HepG2 (cell line): ENCODE measurements around the gene TSC22D4. TPM values are rescaled to one million over a fixed set of nuclear protein-coding genes. Genes with fewer than 3 reads are reported as not detected.

ENCODE experiments used
- ATAC-seq: fragments of 200-7000 bp; cut with Tn5 transposase; 3 replicates; pipeline ENCODE4 v1.9.1; 2020; ENCODE audit warnings: mild to moderate bottlenecking, moderate library complexity
- BruUV-seq: library from RNA; stranded (reverse); fragments of 400-500 nt; replicated peaks from 2 replicates; lab custom pipeline; 2021; lab: Mats Ljungman, UMichigan
- CTCF ChIA-PET: fragments of 300-600 bp; formaldehyde crosslinking; extraction: SDS; loops from one replicate; lab custom pipeline; 2021; ENCODE audit warnings: low total read pairs, inconsistent platforms, low intra/inter-chr PET ratio; lab: Yijun Ruan, JAX
- POLR2A ChIA-PET: fragments of 350-600 bp; sonication (Branson Sonifier 250); formaldehyde crosslinking; loops from one replicate; lab custom pipeline; 2020; ENCODE audit warnings: antibody characterized with exemption, inconsistent platforms; lab: Yijun Ruan, JAX
- DNase-seq: peaks from one replicate; pipeline ENCODE4 v3.0.0-alpha.2; 2015; ENCODE audit warnings: low spot score
- FAIRE-seq: peaks from 3 replicates; lab custom pipeline; 2011; peaks lifted over from hg19 to GRCh38; lab: Jason Lieb, UNC
- H2AFZ ChIP-seq: one replicate; pipeline ENCODE4 v1.6.1; 2011; ENCODE audit warnings: low read length, inconsistent platforms
- H3K27ac ChIP-seq: fragments of 300-600 bp; 3 replicates; pipeline ENCODE4 v1.8.0; 2011; ENCODE audit warnings: mixed run types, mild to moderate bottlenecking, mixed read lengths, low read length, inconsistent platforms; ENCODE audit not compliant: insufficient read depth; ENCODE audit errors: extremely low read length
- H3K27me3 ChIP-seq, 2 experiments: fragments of 200-600 bp in 1 of 2; 2 replicates in 1 of 2; 3 replicates in 1 of 2; pipeline versions ENCODE4 v1.6.0 to v1.8.0; 2011; ENCODE audit warnings: low read length in 2 of 2, mild to moderate bottlenecking in 2 of 2, moderate library complexity in 2 of 2, inconsistent platforms in 1 of 2; ENCODE audit not compliant: insufficient read depth in 2 of 2, control insufficient read depth in 1 of 2
- H3K36me3 ChIP-seq, 2 experiments: fragments of 200-600 bp in 1 of 2; replicated peaks in 1 of 2; 2 replicates in 1 of 2; 3 replicates in 1 of 2; pipeline versions ENCODE4 v1.5.1 to v1.8.0; 2011; ENCODE audit warnings: low read length in 2 of 2, inconsistent platforms in 1 of 2; ENCODE audit not compliant: insufficient read depth in 2 of 2, control insufficient read depth in 1 of 2
- H3K4me1 ChIP-seq: 2 replicates; pipeline ENCODE4 v1.5.1; 2012; ENCODE audit warnings: low read length, inconsistent platforms; ENCODE audit not compliant: insufficient read depth
- H3K4me2 ChIP-seq: 2 replicates; pipeline ENCODE4 v1.6.0; 2011; ENCODE audit warnings: low read depth, low read length, inconsistent platforms
- H3K4me3 ChIP-seq, 3 experiments: fragments of 200-600 bp in 1 of 3; sonication (generic), shearing (Covaris generic) in 1 of 3; replicated peaks in 1 of 3; 2 replicates each; pipeline ENCODE4 v1.5.1; 2011 to 2016; ENCODE audit warnings: low read length in 3 of 3, inconsistent platforms in 2 of 3, low read depth in 2 of 3, mild to moderate bottlenecking in 2 of 3, control low read depth in 1 of 3, mixed read lengths in 1 of 3; ENCODE audit not compliant: insufficient read depth in 1 of 3
- H3K79me2 ChIP-seq: one replicate; pipeline ENCODE4 v1.6.1; 2011; ENCODE audit warnings: low read length, inconsistent platforms; ENCODE audit not compliant: insufficient read depth
- H3K9ac ChIP-seq: 2 replicates; pipeline ENCODE4 v1.6.0; 2011; ENCODE audit warnings: mild to moderate bottlenecking, low read depth, low read length, inconsistent platforms; ENCODE audit not compliant: insufficient read depth
- H3K9me3 ChIP-seq: 2 replicates; pipeline ENCODE4 v1.5.1; 2012; ENCODE audit warnings: mild to moderate bottlenecking, low read length
- H4K20me1 ChIP-seq: 2 replicates; pipeline ENCODE4 v1.6.0; 2011; ENCODE audit warnings: inconsistent platforms, mild to moderate bottlenecking, low read length, moderate library complexity; ENCODE audit not compliant: insufficient read depth
- GZF1 ChIP-seq: sonication (generic); formaldehyde crosslinking; IDR thresholded peaks from 2 replicates; pipeline ENCODE4 v1.5.1; 2020; ENCODE audit warnings: mild to moderate bottlenecking, missing genetic modification reagents
- MTA3 ChIP-seq: sonication (generic); formaldehyde crosslinking; IDR thresholded peaks from 2 replicates; pipeline ENCODE4 v1.4.0; 2020; ENCODE audit warnings: missing genetic modification reagents
- NAIF1 ChIP-seq: sonication (generic); formaldehyde crosslinking; IDR thresholded peaks from 2 replicates; pipeline ENCODE4 v1.5.0; 2020; ENCODE audit warnings: mild to moderate bottlenecking, missing genetic modification reagents, borderline replicate concordance
- RFXANK ChIP-seq: IDR thresholded peaks from 2 replicates; pipeline ENCODE4 v1.6.1; 2016
- ZBTB8A ChIP-seq: sonication (generic); formaldehyde crosslinking; IDR thresholded peaks from 2 replicates; pipeline ENCODE4 v1.4.0; 2020; ENCODE audit warnings: mild to moderate bottlenecking, low read depth, missing genetic modification reagents, borderline replicate concordance
- ZMYM3 ChIP-seq: sonication (generic); formaldehyde crosslinking; IDR thresholded peaks from 2 replicates; pipeline ENCODE4 v1.5.1; 2020; ENCODE audit warnings: mild to moderate bottlenecking, missing genetic modification reagents
- ZNF260 ChIP-seq: sonication (generic); formaldehyde crosslinking; IDR thresholded peaks from 2 replicates; pipeline ENCODE4 v1.4.0; 2020; ENCODE audit warnings: missing genetic modification reagents, low read depth, mild to moderate bottlenecking, borderline replicate concordance
- WGBS: methylation state at CpG from one replicate; pipeline ENCODE4 v1.1.6; 2017; ENCODE audit warnings: low lambda C conversion rate; 5-methylcytosine and 5-hydroxymethylcytosine counted together
- in situ Hi-C: cut with HindIII; loops from 2 replicates; pipeline ENCODE4 v1.10.0; 2017; ENCODE audit warnings: low pct_unique_long_range_greater_than_20kb; ENCODE audit not compliant: extremely low pct_ligation_motif_present
- intact Hi-C: fragments of 100-400 bp; cut with micrococcal nuclease; formaldehyde crosslinking; loops from one replicate; pipeline ENCODE4 v1.10.0; 2022; ENCODE audit not compliant: unreplicated experiment
- polyA plus RNA-seq, 8 experiments: library from polyadenylated mRNA; depleted of rRNA in 3 of 8; stranded (reverse) in 7 of 8; unstranded in 1 of 8; fragments of >200 nt; fragmentation: Illumina TruSeq in 4 of 8; extraction: Trizol in 4 of 8; gene quantifications; 2 replicates each; pipeline versions ENCODE4 v1.2.1 to v1.2.3, GENCODE V29; 2011 to 2016; ENCODE audit warnings: low read depth in 4 of 8, missing spikeins in 1 of 8, mixed read lengths in 1 of 8; ENCODE audit not compliant: insufficient read depth in 1 of 8
- total RNA-seq, 5 experiments: library from RNA; depleted of rRNA; stranded (reverse); fragments of >200 nt; fragmentation: Illumina TruSeq; extraction: Trizol; gene quantifications; 2 replicates each; pipeline ENCODE4 v1.2.3, GENCODE V29; 2016; ENCODE audit warnings: low read depth in 1 of 5
- TF ChIP-seq, protein P1 (sequence below): sonication (generic); formaldehyde crosslinking; IDR thresholded peaks from 2 replicates; pipeline ENCODE4 v1.4.0; 2020; ENCODE audit warnings: mild to moderate bottlenecking, missing genetic modification reagents
- TF ChIP-seq, protein P2 (sequence below): sonication (generic); formaldehyde crosslinking; IDR thresholded peaks from 2 replicates; pipeline ENCODE4 v1.8.0; 2022; ENCODE audit warnings: mild to moderate bottlenecking, missing genetic modification reagents, moderate library complexity
- TF ChIP-seq, protein P3 (sequence below): sonication (generic); formaldehyde crosslinking; IDR thresholded peaks from 2 replicates; pipeline ENCODE4 v1.5.0; 2020; ENCODE audit warnings: missing genetic modification reagents, mild to moderate bottlenecking, borderline replicate concordance
- TF ChIP-seq, protein P4 (sequence below): IDR thresholded peaks from 2 replicates; pipeline ENCODE4 v1.6.1; 2012; ENCODE audit warnings: low read depth, low read length, improper control_type of control experiment
- TF ChIP-seq, protein P5 (sequence below): sonication (generic); formaldehyde crosslinking; IDR thresholded peaks from 2 replicates; pipeline ENCODE4 v1.5.0; 2020; ENCODE audit warnings: mild to moderate bottlenecking, missing genetic modification reagents

Gene TSC22D4
- total and polyA plus RNA-seq, 2 of the 13 experiments (the other 11 are each of a cell fraction or from before 2014, with no cell fraction given): 7.7 to 8.7 TPM

DNA sequence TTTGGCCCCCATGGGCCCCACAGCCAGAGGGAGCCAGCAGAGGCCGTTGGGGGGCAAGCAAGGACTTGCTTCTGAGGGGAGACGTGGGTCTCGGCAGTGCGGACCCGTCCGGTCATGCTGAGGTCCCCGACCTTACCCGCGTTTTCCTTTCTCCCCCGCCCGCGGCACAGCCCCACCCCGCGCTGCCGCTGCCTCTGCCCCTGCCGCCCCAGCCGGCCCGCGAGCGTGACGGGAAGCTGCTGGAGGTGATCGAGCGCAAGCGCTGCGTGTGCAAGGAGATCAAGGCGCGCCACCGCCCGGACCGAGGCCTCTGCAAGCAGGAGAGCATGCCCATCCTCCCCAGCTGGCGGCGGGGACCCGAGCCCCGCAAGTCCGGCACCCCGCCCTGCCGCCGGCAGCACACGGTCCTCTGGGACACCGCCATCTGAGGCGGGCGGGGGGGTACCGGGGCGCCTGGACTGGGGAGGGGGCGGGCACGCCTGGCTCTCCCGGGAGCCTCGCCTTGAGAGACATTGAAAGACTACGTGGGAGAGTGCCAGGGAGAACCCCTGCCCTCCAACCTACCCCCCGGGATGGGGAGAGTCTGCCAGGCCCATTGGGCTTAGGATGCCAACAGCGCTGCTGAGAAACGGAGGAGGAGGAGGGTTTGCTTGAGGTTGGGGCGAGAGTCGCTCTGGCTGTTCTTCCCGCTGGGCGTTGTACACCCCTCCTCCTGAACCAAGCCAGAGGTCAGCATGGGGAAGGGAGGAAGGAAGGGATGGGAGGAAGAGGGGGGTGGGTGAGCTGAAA is 14.7 kb upstream of the TSC22D4 start (continued):
- TF ChIP-seq ZNF260 (CRISPR knock-in tag): no peak

DNA sequence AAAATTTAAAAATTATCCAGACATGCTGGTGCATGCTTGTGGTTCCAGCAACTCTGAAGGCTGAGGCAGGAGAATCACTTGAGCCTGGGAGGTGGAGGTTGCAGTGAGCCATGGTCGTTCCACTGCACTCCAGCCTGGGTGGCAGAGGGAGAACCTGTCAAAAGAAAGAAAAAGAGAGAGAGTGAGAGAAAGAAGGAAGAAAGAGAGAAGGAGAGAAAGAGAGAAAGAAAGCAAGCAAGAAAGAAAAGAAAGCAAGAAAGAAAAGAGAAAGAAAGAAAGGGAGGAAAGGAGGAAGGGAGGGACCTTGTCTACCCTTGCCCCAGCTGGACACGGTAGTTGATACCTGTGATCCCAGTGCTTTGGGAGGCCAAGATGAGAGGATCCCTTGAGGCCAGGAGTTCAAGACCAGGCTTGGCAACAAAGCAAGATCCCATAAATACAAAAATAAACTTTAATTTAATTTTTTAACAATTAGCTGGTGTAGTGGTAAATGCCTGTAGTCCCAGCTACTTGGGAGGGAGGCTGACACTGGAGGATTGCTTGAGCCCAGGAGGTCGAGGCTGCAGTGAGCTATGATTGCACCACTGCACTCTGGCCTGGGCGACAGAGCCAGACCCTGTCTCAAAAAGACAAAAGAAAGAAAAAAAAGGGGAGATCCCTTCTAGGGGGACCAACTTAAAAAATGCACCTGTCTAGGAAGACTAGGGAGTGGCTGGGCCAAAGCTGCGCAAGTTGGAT is 13.9 kb upstream of the TSC22D4 start:
- no TSS peak for BruUV-seq
- ATAC-seq (no peak; the same call in 2 of the 3 replicates), FAIRE-seq (no peak), DNase-seq (no peak)
- Histone ChIP-seq H3K4me1 (peaks cover 38% of the 10 kb centered on the region), H2AFZ (no peak overlapping the region), H3K79me2 (no peaks in the 10 kb centered on the region), H3K27me3 (peaks cover 1 to 7% of the 10 kb centered on the region in 2 experiments; a peak in 4 of 5 replicates), H3K27ac (no peak overlapping the region), H3K36me3 (no peaks in the 10 kb centered on the region), H3K9ac (0 out of 2 replicates have a peak overlapping the region, but pooled peaks have one; percentile 43), H3K9me3 (no peaks in the 10 kb centered on the region), H3K4me2 (peak overlapping the region; percentile 95), H3K4me3 (peak overlapping the region; percentile 42 to 76 (median 54); a peak in 5 of 6 replicates), H4K20me1 (no peaks in the 10 kb centered on the region)
- WGBS: 37% methylated on average over 5 of the region's 5 CpGs
- in situ Hi-C loops: no loop called here
- intact Hi-C loops: loop anchor here (1.0 to 2.0 kb wide), 2 partner anchors 52 to 66 kb away; no protein-coding TSS in a partner anchor
- ChIA-PET CTCF (interaction anchor here (1.0 to 1.1 kb wide), 2 partner anchors 9 to 67 kb away, joined by 3 to 4 read pairs; partner anchors contain the start of gene NYAP1), POLR2A (interaction anchor here (0.9 to 1.5 kb wide), 5 partner anchors 13 to 93 kb away, joined by 3 to 4 read pairs (median 3); partner anchors contain the start of genes AGFG2, FBXO24, LRCH4 and ZCWPW1)
- TF ChIP-seq, protein P1, sequence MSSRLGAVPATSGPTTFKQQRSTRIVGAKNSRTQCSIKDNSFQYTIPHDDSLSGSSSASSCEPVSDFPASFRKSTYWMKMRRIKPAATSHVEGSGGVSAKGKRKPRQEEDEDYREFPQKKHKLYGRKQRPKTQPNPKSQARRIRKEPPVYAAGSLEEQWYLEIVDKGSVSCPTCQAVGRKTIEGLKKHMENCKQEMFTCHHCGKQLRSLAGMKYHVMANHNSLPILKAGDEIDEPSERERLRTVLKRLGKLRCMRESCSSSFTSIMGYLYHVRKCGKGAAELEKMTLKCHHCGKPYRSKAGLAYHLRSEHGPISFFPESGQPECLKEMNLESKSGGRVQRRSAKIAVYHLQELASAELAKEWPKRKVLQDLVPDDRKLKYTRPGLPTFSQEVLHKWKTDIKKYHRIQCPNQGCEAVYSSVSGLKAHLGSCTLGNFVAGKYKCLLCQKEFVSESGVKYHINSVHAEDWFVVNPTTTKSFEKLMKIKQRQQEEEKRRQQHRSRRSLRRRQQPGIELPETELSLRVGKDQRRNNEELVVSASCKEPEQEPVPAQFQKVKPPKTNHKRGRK (CRISPR knock-in tag): peak; percentile 87
- no peak for TF ChIP-seq GZF1 (CRISPR knock-in tag)
- TF ChIP-seq MTA3: no peak
- TF ChIP-seq, protein P2, sequence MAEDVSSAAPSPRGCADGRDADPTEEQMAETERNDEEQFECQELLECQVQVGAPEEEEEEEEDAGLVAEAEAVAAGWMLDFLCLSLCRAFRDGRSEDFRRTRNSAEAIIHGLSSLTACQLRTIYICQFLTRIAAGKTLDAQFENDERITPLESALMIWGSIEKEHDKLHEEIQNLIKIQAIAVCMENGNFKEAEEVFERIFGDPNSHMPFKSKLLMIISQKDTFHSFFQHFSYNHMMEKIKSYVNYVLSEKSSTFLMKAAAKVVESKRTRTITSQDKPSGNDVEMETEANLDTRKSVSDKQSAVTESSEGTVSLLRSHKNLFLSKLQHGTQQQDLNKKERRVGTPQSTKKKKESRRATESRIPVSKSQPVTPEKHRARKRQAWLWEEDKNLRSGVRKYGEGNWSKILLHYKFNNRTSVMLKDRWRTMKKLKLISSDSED: no peak
- TF ChIP-seq, protein P3, sequence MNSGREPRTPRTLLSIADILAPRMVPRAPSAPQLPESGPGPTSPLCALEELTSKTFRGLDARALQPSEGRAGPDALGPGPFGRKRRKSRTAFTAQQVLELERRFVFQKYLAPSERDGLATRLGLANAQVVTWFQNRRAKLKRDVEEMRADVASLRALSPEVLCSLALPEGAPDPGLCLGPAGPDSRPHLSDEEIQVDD (CRISPR knock-in tag): no peak
- no peak for TF ChIP-seq ZBTB8A
- TF ChIP-seq NAIF1 (CRISPR knock-in tag): 0 out of 2 replicates have a peak, but pooled peaks have one; percentile 69
- TF ChIP-seq, protein P4, sequence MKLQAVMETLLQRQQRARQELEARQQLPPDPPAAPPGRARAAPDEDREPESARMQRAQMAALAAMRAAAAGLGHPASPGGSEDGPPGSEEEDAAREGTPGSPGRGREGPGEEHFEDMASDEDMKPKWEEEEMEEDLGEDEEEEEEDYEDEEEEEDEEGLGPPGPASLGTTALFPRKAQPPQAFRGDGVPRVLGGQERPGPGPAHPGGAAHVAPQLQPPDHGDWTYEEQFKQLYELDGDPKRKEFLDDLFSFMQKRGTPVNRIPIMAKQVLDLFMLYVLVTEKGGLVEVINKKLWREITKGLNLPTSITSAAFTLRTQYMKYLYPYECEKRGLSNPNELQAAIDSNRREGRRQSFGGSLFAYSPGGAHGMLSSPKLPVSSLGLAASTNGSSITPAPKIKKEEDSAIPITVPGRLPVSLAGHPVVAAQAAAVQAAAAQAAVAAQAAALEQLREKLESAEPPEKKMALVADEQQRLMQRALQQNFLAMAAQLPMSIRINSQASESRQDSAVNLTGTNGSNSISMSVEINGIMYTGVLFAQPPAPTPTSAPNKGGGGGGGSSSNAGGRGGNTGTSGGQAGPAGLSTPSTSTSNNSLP: no peak
- TF ChIP-seq, protein P5, sequence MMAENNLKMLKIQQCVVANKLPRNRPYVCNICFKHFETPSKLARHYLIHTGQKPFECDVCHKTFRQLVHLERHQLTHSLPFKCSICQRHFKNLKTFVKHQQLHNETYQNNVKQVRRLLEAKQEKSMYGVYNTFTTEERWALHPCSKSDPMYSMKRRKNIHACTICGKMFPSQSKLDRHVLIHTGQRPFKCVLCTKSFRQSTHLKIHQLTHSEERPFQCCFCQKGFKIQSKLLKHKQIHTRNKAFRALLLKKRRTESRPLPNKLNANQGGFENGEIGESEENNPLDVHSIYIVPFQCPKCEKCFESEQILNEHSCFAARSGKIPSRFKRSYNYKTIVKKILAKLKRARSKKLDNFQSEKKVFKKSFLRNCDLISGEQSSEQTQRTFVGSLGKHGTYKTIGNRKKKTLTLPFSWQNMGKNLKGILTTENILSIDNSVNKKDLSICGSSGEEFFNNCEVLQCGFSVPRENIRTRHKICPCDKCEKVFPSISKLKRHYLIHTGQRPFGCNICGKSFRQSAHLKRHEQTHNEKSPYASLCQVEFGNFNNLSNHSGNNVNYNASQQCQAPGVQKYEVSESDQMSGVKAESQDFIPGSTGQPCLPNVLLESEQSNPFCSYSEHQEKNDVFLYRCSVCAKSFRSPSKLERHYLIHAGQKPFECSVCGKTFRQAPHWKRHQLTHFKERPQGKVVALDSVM: peak; percentile 95
- TF ChIP-seq ZMYM3: peak; percentile 37; the same call in 1 of the 2 replicates
- TF ChIP-seq RFXANK (CRISPR knock-in tag): no peak
